Amygdala (tissue), 56 donors: ENCODE results near the gene VWA8.
"Not testable (repeated sequence)": the region's sequence is repeated elsewhere in the genome, so short reads cannot be mapped to it uniquely, and the experiment has no call there.

ENCODE experiments used
- DNase-seq, 56 donors: peaks; one replicate each; lab custom pipeline; 2025; lab: John Stamatoyannopoulos, UW

Gene VWA8

GRCh38 chr13:41756198-41756880 lies 204.6 kb downstream of the VWA8 start:
- DNase-seq, result no peak

DNA sequence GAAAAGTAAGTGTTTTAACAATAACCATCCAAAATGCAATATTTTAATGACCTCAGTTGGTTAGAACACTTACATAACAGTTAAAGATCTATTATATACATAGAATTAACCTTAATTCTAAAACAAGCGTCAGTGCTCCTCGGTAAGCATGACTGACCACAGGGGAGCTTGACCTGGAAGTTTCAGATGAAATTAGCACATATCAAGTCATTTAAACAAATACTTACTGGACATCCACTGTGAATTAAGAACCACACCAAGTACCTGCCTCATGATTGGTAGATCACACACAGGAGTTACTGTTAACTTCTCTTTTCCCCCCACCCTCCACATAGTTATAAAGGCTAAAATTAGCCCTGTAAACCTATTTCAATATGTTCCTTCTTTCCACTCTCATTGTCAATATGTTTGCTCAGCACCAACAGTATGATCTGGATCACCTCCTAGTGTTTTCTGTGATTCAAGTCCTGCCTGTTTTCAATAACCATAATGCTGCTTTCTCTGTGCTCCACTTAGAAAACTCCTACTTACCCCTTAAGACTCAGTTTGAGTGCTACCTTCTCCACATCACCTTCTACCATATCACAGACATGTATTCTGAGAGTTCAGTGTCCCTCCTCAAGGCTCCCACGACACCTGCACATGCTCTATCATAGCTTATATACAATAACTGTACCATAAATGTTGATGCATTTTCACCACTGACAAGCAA lies 209.0 kb downstream of the VWA8 start:
- DNase-seq, result no peak

DNA sequence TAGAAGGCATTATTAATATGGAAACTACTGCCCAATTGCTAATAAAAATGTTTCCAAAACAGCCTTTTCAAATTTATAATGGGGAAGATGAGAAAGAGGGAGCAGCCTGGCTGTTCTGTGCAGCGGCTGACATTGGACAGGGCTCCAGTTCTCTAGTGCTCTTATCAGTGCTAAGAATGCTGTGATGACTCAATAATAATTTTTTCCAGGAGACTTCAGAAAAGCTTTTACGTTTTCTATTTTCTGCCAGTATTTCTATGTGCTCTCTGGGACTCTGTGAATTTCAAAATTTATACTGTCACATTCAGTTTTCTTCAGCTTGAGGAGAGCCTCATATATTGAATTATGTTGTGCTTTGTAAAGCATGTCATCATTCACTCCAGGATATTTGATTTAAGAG lies 209.6 kb downstream of the VWA8 start:
- no peak for DNase-seq

DNA sequence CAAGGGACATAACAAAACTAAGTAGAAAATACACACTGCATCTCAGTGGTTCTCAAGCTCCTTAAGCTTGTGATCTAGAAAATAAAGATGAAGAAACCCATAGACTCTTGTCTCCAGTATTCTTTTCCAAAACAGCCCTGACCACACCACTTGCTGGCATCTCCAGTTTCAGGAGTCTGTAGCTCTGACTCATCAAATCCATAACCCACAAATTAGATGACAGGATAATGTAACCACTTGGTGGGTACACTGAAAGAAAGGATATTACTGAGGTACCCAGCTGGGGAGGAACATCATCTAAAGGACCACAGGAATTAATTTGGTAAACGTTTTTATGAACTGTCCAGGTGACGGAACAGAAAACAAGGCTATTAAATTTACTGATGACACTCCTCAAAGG lies 214.7 kb downstream of the VWA8 start:
- no peak for DNase-seq

GRCh38 chr13:41745496-41745895 lies 215.4 kb downstream of the VWA8 start:
- not testable (repeated sequence) for DNase-seq

DNA sequence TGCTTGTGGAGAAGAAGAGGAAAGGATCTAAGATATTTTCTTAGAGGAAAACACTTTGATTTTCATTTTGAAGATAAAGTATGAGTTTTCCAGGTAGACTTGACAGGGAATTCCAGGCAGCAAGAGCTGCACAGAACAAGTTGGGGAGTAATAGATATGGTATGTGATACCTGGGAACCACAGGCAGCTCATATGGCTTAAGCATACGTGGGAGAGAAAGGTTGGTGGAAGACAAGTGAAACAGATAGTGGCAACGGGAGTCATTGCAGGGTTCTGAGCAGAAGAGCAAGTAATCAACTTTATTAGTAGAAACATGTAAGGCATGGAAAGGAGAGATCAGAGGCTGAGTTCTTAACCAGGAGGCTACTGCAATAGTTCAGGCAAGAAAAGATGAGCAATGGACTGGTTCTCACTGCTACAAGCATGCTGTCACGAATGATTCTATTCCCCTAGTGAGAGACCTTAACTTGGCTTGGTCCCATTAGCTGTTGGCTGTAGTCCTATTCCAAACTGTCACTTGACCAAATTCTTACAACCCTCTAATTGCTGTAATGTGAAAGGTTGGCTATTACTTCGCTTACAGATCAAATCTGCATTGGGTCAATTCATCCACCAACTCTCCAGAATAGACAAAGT lies 217.9 kb downstream of the VWA8 start:
- DNase-seq, result no peak

- DNase-seq, result no peak
Measured at GRCh38 chr13:41740479-41740878, 220.4 kb downstream of the VWA8 start.

DNA sequence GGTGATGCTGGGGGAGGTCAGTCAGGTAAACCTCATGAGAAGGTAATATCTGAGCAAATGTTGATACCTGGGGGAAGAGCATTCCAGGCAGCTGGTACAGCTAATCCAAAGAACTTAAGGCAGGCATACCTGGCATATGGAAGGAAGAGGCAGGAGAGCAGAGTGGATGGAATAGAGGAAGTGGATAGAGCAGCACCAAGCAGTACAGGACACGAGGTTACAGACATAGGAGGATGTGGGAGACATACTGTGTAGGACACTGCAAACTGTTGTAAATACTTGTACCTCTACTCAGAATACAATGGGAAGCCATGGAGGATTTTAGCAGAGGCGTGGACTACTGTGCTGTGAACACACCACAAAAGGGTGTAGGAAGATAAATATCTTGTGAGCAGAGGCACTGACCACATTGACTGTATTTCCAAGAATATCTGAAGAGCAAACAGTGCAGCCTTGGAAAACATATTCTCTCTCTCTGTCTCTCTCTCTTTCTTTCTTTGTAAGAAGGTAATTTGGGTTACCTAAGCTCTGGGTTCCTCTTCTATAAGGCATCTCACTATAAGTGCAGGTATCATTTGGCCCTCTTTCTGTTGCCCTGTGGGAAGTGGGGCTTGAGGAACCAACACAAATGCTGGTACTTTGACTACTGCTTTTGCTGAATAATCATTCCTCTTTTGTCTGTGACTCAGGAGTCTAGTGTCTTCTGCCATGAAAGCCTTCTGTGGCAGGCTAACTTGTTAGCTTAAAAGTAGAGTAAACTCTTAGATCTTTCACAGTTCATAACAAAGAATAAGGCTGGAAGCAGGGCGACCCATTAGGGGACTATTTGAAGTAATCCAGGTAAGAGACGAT lies 238.0 kb downstream of the VWA8 start:
- no peak for DNase-seq

DNA sequence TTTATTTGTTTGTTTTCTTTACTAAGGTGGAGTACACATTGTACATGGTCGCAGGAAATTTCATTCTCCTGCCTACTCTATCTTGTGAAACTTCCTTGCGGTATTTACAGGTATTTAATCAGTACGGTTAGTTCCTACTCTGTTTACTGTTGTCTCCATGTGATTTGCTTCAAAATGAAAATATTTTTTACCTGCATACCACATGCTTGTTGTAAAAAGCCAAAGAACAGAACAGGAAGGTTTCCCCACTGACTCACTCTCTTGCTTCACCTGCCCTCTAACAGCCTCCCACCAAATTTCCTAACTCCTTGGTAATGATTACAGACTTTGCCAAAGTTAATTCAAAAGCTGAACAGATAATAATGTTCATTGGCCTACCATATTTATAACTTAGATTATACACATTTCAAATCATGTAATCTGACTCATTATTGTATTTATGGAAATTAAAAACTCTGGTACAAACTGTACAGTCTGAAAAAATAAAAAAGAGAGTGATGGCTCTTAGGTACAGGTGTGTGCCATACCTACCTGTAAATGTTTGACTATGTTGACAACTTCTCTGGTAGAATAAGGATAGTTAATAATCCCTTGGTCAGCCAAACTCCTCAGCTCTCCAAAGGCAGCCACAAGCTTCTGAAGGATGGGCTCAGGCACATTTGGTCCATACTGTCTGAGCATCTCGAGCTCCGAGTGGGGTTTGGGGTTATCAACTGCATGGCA lies 239.9 kb downstream of the VWA8 start:
- no peak for DNase-seq

- no peak for DNase-seq
Measured at GRCh38 chr13:41716236-41716635, 244.7 kb downstream of the VWA8 start.

GRCh38 chr13:41713405-41713804 lies 247.5 kb downstream of the VWA8 start:
- DNase-seq, result no peak

DNA sequence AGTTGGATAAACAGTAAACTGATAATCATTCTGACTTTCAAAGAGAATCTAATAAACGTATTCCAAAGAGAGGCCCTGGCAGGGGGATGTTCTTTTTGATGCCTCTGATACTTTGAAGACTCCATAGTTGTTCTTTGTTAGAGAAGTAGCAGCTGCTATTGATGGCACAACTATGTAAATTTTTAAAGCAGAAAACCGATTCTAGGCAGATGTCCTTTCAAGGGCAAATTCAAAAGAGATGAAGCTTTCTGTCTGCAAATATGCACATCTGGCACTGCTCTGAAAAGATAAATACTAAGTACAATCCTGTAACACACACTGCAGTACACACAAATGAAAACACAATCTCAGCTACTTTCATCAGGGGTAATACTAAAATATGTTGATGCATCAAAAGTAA lies 250.1 kb downstream of the VWA8 start:
- no peak for DNase-seq

GRCh38 chr13:41709511-41709910 lies 251.4 kb downstream of the VWA8 start:
- DNase-seq, result no peak

DNA sequence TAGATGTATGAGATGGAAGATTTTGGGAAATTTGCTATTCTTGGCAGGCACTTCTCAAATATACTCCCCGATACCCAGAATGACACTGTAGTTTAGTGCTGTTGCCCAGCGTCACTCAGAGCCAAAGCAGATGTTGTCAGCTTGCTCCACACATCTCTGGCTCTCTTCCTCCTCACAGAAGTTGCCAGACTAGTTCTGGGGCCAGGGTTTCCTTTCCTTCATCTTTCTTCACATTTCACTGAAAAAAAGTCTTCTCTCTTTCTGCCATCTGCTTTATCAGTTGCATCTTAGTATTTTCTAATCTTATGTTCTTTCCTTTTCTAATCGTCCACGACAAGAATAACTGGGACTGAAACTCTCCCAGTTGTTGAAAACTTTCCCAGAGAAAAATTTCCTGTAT lies 252.2 kb downstream of the VWA8 start:
- DNase-seq, result no peak

- no peak for DNase-seq
Measured at GRCh38 chr13:41707194-41707821, 253.6 kb downstream of the VWA8 start.

GRCh38 chr13:41706152-41706551 lies 254.8 kb downstream of the VWA8 start:
- DNase-seq, result no peak

DNA sequence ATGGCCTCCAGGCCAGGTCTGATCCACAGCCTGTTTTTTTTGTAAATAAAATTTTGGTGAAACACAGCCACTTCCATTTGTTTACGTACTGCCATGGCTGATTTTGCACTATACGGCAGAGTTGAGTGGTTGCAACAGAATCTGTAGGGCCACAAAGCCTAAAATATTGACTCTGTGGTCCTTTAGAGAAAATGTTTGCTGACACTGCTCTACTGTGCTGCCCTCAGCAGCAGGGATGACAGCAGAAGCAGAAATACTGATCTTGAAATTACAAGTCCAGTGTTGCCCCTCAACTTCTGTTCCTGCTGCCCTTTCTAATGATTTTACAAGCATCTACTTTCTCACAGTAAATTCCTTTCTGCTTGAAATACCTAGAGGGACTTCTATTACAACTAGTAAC lies 258.4 kb downstream of the VWA8 start:
- DNase-seq, result no peak

GRCh38 chr13:41701676-41702075 lies 259.2 kb downstream of the VWA8 start:
- no peak for DNase-seq

DNA sequence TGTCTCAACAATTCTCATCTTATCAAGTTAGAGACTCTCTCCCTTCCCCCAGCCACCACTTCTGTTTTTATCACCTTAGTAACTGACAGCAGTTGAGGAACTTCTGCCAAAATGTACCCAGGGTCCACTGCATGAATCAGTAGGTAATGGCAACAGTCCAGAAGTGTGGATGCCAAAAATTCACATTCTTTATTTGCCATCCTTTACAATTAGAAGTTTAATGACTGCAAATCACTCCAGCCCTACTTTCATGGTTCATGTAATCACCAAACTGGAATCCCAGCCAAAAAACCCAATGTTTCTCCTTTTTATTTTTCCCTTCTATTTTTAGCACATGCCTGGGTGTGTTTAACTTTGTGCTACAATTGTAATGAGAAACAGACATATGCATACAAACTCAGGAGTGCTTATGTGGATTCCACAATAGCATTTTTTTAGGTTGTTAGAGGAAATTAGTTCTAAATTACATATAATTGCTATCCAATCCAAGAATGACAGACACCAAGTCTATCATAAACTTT lies 260.1 kb downstream of the VWA8 start:
- peak in 2 of 56 donors; percentile 2 to 22 for DNase-seq

- DNase-seq, result no peak
Measured at GRCh38 chr13:41699759-41700158, 261.1 kb downstream of the VWA8 start.
